Left lung (tissue), 14 donors: ENCODE data around the gene KIF12. TPM values are rescaled to one million over a fixed set of nuclear protein-coding genes. Genes with fewer than 3 reads are reported as not detected.

Source experiments
- ATAC-seq: fragments of 200-7000 bp; cut with Tn5 transposase; one replicate; pipeline ENCODE4 v1.9.1; 2020; ENCODE audit warnings: moderate library complexity
- DNase-seq, 4 donors: peaks; one replicate each; pipeline ENCODE4 v3.0.0-alpha.2; 2013 to 2020
- H3K27ac ChIP-seq, 2 donors: fragments of 200-600 bp; sonication (generic) in 1 of 2; one replicate each; pipeline versions ENCODE4 v1.5.0 to v1.8.0; 2020 to 2021
- H3K27me3 ChIP-seq, 2 donors: fragments of 200-600 bp; sonication (generic) in 1 of 2; one replicate each; pipeline versions ENCODE4 v1.5.0 to v1.8.0; 2020 to 2021
- H3K36me3 ChIP-seq, 2 donors: fragments of 200-600 bp; sonication (generic) in 1 of 2; one replicate each; pipeline versions ENCODE4 v1.5.0 to v1.8.0; 2020 to 2021
- H3K4me1 ChIP-seq, 2 donors: fragments of 200-600 bp; one replicate each; pipeline ENCODE4 v1.8.0; 2021
- H3K4me3 ChIP-seq, 2 donors: fragments of 200-600 bp; sonication (generic) in 1 of 2; one replicate each; pipeline versions ENCODE4 v1.5.0 to v1.8.0; 2020 to 2021; ENCODE audit warnings: mild to moderate bottlenecking in 1 of 2
- H3K9me3 ChIP-seq, 2 donors: fragments of 200-600 bp; sonication (generic) in 1 of 2; one replicate each; pipeline versions ENCODE4 v1.5.0 to v1.8.0; 2020 to 2021
- CTCF ChIP-seq, 2 donors: fragments of 200-600 bp; sonication (generic) in 1 of 2; IDR thresholded peaks; one replicate each; pipeline versions ENCODE4 v1.5.0 to v1.8.0; 2021; ENCODE audit warnings: antibody characterized with exemption in 2 of 2
- intact Hi-C, 2 donors: fragments of 100-400 bp; cut with DNase I; formaldehyde crosslinking; loops; one replicate each; pipeline versions ENCODE4 v1.11.2 to v1.14.2; 2022
- long read RNA-seq, 12 donors: library from polyadenylated mRNA in 2 of 12; unstranded in 2 of 12; transcript quantifications; one replicate each; pipeline ENCODE4 v2.0.0 and lab custom pipeline, GENCODE V29; 2019 to 2026
- polyA plus RNA-seq, 6 donors: library from polyadenylated mRNA; unstranded; fragments of 120-200 nt; gene quantifications; one replicate each; pipeline ENCODE4 v1.2.1, GENCODE V29; 2013; ENCODE audit not compliant: insufficient read length in 6 of 6
- total RNA-seq, 2 donors: library from RNA; stranded (reverse); fragmentation: NEBNext Ultra II Directional; extraction: Animal tissue kit (Norgen Biotek cat#: 25700); gene quantifications; one replicate each; pipeline ENCODE4 v1.2.1, GENCODE V29; 2021
- donor health status: DM: no; HTN: yes; CAD: no.
- donor health status: DM: no; HTN: no; CAD: no.

The KIF12 gene
- total RNA-seq, result 1 to 10 TPM; 2.4 to 9.0 TPM
- 10 to 100 TPM; 32.6 to 54.7 (median 44.8) TPM for polyA plus RNA-seq
- long read RNA-seq, donor 1, partial matches to known transcripts, result 5 of 7 reads
- long read RNA-seq, donor 1, other reads (novel, unspliced or antisense), result 0 of 7 reads
- long read RNA-seq, donor 2, result 0 reads
- long read RNA-seq, donor 3, partial matches to known transcripts, result 0 of 1 reads
- long read RNA-seq, donor 3, other reads (novel, unspliced or antisense), result 0 of 1 reads
- long read RNA-seq, donor 4, result 0 reads
- long read RNA-seq, donor 5, partial matches to known transcripts, result 0 of 2 reads
- long read RNA-seq, donor 5, other reads (novel, unspliced or antisense), result 0 of 2 reads
- long read RNA-seq, donor 6, partial matches to known transcripts, result 0 of 2 reads
- long read RNA-seq, donor 6, other reads (novel, unspliced or antisense), result 0 of 2 reads
- long read RNA-seq, donor 7, partial matches to known transcripts, result 148 of 149 reads
- long read RNA-seq, donor 7, other reads (novel, unspliced or antisense), result 0 of 149 reads
- long read RNA-seq, donor 8, partial matches to known transcripts, result 0 of 2 reads
- long read RNA-seq, donor 8, other reads (novel, unspliced or antisense), result 0 of 2 reads
- long read RNA-seq, donor 9, result 0 reads
- long read RNA-seq, donor 10, result 0 reads
- long read RNA-seq, donor 11, result 0 reads
- long read RNA-seq, donor 12, partial matches to known transcripts, result 0 of 1 reads
- long read RNA-seq, donor 12, other reads (novel, unspliced or antisense), result 0 of 1 reads

DNA sequence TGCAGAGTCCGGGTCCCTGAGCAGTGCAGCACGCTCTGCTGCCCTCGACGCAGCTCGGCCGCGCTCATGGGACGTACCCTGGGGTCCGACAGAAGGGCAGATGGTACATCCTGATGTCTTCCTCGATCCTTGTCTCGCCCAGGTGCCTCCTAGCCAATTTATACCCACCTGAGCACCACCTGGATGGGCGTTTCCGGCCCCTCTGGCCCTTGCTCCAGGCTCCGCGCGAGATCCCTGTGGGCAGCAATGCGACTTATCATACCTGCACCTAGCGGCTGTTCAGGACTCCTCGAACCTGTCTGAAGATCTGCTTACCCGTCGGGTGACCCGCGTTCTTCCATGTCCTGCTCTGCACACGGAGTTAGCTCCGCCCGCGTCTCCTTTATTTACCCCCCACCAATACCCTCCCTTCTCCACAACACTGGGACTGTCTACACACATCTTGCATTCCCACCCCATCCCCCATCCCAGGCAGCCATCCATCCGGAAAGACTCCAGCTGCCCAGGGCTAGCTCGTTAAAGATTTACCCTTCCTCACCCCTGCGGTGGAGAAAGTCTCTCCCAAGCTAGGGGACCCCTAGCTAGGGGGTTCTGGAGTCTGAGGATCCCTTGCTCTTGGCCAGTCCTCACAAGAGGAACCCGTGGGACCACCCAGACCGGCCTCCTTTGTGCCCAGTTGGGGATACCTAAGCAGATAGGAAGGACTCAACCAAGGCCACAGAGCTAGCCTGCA, at the start of gene KIF12:
Gene KIF12, minus strand, starts transcription at position 357 of the 733 bp plus-strand sequence. Its CDS starts 16 bp downstream, at position 341.
- no peak for TF ChIP-seq CTCF (IDR thresholded peaks at IDR 0.05)
- peaks cover 0 to 55% of the 10 kb centered on the region in 2 donors for H3K27me3 ChIP-seq
- intact Hi-C loops, result no loop called here
- H3K9me3 ChIP-seq, result peaks cover 0 to 3% of the 10 kb centered on the region in 2 donors
- peak in 2 of 4 donors; percentile 29 to 64 for DNase-seq
- peak; percentile 35 for ATAC-seq
- H3K36me3 ChIP-seq, result no peaks in the 10 kb centered on the region
- H3K4me3 ChIP-seq, result peak within 1 kb of the TSS; percentile 41 to 44
- peaks cover 0 to 9% of the 10 kb centered on the region in 2 donors for H3K4me1 ChIP-seq
- H3K27ac ChIP-seq, result no peak within 1 kb of the TSS

DNA sequence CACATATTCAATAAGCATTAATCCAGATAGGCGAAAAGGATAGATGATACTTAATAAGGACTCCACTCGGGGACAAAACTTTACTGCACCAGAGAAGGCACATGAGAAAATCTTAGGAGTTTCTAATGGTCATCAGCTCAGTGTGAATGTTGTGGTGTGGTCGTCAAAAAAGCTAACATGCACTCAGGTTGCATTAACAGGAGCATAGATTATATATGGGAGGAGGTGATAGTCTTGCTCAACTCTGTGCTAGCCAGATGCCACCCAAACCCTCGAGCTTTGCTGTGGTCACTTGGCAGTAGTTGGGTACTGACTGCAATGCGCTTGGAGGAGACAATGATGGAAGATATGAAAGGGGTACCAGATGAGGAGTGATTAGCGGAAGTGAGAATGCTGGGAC, 47.6 kb upstream of the KIF12 start:
- intact Hi-C loops, result no loop called here
- no peak overlapping the region for H3K4me3 ChIP-seq
- H3K4me1 ChIP-seq, result peaks cover 0 to 5% of the 10 kb centered on the region in 2 donors
- DNase-seq, result no peak
- H3K27ac ChIP-seq, result no peak overlapping the region
- no peak for TF ChIP-seq CTCF (IDR thresholded peaks at IDR 0.05)
- H3K27me3 ChIP-seq, result peaks cover 0 to 12% of the 10 kb centered on the region in 2 donors
- H3K36me3 ChIP-seq, result no peaks in the 10 kb centered on the region
- no peak for ATAC-seq
- H3K9me3 ChIP-seq, result no peaks in the 10 kb centered on the region

DNA sequence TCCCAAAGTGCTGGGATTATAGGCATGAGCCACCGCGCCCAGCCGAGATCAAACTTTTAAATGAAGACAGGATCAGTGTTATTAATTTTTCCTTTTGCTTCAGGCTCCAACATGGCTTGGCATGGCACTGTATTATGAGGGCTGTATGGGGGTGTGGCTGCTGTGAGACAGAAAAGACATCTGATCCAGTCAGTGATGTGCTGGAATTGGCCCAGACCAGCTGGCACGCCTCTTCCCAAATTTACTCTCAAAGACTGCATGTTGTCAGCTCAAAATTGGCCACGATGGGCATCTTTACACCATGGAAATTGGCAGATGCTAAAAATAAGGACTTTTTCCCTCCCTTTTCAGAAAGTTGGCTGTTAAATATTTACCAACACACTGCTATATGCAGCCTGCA, 44.1 kb upstream of the KIF12 start:
- DNase-seq (no peak), ATAC-seq (no peak)
- intact Hi-C loops, result no loop called here
- peaks cover 0 to 16% of the 10 kb centered on the region in 2 donors for H3K27me3 ChIP-seq
- no peaks in the 10 kb centered on the region for H3K9me3 ChIP-seq
- H3K4me3 ChIP-seq, result no peak overlapping the region
- no peak overlapping the region for H3K27ac ChIP-seq
- peaks cover 0 to 10% of the 10 kb centered on the region in 2 donors for H3K4me1 ChIP-seq
- TF ChIP-seq CTCF (IDR thresholded peaks at IDR 0.05), result no peak
- no peaks in the 10 kb centered on the region for H3K36me3 ChIP-seq

DNA sequence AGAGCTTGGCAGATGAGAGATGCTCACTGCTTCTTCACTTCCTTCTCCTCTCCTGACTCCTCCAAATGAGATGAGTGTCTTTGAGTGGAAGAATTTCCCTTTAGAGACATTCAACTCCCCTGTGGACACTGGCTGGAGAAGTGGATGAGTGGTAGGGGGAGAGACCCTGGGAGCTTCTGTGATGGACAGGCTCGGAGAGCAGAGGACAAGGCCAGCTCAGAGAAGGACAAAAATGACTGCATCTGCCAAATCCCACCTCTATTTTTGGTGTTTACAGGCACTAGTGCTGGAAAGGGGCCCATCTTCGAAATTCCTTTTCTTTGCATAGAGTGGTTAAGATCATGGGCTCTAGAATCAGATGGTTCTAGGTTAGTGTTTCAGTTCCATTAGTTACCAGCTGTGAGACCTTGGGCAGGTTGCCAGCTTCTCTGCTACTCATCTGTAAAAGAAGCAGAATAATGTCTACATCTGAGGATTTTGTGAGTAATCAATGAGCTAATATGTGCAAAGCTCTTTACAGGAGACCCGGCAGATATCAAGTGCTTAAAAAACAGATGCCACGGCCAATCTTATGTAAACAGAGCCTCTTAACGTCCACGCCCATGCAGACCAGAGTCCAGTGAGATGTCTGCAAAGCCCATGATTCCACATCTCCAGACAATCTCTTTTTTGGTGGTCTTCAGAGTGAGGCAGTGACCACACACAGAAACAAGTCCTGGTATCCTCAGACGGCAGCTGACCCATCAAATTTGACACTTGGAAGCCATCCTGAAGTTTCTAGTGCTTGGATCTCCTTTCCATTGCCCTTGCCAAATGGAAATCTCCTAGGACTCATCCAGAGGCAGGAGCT, 42.7 kb upstream of the KIF12 start:
- no peak for TF ChIP-seq CTCF (IDR thresholded peaks at IDR 0.05)
- Histone ChIP-seq H3K27ac (no peak overlapping the region), H3K36me3 (no peaks in the 10 kb centered on the region), H3K9me3 (no peaks in the 10 kb centered on the region), H3K4me1 (peaks cover 0 to 10% of the 10 kb centered on the region in 2 donors), H3K4me3 (no peak overlapping the region), H3K27me3 (peaks cover 0 to 18% of the 10 kb centered on the region in 2 donors)
- ATAC-seq, result no peak
- intact Hi-C loops, result no loop called here
- DNase-seq, result no peak
